Measurements from ENCODE around the gene PLPP4.

Gene PLPP4

GRCh38 chr10:120607710-120608703 lies 151.0 kb downstream of the PLPP4 start:
- no peak for DNase-seq (ENCODE audit: low read depth in 3 of 3)

DNA sequence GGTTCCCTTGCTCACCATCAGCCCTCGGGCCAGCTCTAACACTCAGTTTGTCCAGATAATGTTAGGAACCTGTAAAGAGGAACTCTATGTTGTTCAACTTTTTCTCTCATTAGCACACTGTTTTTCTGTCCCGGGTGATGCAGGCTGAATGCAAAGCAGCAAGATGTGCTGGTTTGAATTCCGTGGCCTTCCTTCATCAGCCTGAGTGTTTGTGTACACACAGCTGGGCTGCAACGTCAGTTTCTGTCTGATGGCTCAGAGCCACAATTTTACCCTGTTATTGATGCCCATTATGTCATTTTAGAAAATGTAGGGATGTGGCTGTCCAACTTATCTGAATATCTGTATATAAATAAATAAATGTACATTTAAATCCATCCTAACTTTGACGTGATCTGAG lies 152.0 kb downstream of the PLPP4 start:
- no peak for DNase-seq (ENCODE audit: low read depth in 3 of 3)

- DNase-seq (ENCODE audit: low read depth in 3 of 3), result no peak
Measured at GRCh38 chr10:120610791-120611190, 153.8 kb downstream of the PLPP4 start.

DNA sequence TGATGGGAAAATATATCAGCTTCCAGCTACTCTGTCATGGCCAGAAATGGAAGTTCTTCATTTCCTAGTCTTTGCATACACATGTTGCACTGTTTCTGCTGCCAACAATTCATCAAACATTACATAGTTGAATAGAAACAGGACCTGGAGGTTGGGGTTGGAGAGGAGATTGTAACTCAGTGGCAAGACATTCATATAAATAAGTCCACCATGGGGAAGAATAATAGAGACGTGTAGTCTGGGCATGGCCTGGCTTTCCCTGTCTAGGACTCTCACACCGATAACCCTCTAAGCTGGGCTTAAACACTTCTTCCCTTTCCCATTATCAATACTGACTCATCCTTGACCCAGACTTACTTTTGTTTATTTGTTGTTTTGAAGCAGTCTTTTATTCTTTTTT lies 155.7 kb downstream of the PLPP4 start:
- no peak for DNase-seq (ENCODE audit: low read depth in 3 of 3)

DNA sequence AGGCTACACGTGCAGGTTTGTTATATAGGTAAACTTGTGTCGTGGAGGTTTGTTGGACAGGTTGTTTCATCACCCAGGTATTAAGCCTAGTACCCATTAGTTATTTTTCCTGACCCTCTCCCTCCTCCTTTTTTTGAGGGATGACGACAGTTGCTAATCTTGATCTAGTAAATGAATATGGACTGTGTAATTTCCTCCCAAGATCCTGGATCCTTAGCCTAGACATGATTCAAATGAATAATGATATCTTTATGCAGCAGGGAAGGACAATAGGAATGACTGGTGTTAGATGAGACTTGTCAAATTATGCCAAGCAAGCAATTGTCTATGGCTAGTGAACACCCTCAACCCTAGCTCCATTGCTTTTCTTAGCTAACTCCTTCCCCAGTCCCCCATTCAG lies 156.2 kb downstream of the PLPP4 start:
- no peak for DNase-seq (ENCODE audit: low read depth in 3 of 3)

DNA sequence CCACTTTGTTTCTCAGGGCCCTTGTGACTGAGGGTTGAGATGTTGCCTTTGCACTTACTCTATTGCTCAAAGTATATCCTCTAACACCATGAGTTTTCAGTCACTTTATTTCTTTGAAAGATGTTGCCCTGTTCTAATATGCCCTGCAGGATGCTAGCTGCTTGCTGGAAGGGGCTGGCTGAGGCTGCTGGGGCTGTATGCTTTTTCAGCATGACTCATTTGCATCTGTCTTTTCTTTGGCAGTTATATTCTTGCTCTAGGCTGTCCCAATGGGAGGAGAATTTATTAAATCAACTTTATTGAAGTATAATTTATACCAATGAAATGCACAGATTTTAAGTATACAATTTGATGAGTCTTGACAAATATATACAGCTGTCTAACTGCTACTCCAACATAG lies 157.7 kb downstream of the PLPP4 start:
- DNase-seq (ENCODE audit: low read depth in 3 of 3), result no peak

DNA sequence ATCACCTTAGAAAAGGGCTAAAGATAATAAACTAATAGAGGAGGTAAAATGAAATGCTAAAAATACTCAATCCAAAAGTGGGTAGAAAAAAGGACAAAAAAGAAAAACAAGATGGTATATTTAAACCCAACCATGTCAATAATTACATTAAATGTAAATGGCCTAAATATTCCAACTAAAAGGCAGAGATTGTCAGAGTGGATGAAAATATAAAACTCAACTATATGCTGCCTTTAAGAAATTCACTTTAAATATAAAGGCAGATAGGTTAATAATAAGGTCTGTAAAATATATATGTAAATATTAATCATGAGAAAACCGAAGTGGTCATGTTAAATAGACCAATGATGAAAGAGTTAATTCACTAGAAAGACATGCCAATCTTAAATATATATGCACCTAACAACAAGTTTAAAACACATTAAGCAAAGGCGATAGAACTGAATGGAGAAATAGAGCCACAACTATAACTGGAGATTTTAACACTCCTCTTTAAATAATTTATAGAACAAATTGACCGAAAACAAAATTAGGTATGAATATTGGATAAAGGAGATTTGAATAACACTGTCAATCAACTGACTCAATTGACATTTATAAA lies 159.4 kb downstream of the PLPP4 start:
- no peak for DNase-seq (ENCODE audit: low read depth in 3 of 3)

DNA sequence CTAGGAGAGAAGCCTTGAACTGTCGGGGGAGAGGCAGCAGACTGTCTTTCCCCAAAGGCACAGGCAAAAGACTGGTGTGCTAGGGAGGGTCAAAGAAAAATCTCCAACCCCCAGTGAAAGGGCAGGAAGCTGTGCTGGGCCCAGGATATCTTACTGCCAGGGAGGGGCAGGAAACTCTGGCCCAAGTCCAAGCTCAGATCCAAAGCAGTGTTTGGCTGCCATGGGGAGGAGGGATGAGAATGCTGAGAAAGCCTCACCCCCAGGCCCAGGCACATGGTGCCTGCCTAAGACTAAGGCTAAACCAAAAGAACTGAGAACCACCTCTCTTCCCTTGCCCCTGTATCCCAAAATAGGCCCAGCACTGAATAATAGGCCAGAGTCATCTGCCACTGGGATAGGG lies 171.2 kb downstream of the PLPP4 start:
- DNase-seq (ENCODE audit: low read depth in 3 of 3), result no peak

DNA sequence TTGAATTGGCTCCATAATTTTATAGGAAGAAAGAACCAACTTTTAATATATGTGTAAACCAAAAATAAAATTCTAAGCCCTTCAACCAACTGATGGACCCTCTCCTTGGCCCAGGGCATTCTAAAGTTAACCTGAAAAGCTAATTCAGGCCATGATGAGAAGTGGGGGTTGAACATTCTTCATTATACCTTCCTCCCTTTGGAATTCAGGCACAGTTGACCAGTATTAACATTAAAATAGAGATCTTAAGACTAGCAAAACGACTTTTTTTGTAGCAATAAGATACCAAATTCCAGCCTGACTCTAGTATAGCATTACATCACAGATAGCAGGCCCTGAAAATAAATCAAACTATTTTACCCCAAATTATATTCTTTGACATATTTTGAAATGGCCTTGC lies 173.2 kb downstream of the PLPP4 start:
- no peak for DNase-seq (ENCODE audit: low read depth in 3 of 3)

DNA sequence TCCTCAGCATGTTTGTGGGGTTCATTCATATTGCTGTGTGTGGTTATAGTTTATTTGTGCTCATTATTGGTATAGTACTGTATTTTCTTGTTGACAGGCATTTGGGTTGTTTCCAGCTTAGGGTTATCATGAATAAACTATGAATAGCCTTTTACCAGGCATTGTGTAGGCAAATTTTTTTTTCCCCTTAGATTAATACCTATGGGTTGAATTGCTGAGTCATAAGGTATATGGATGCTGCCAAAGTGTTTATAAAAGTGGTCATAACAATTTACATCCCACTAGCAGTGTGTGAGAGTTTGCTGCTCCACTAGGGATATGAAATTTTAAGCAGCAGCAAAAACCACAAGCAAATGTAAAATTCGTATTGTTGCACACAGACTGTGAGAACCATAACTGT lies 175.0 kb downstream of the PLPP4 start:
- no peak for DNase-seq (ENCODE audit: low read depth in 3 of 3)

GRCh38 chr10:120632942-120633341 lies 175.9 kb downstream of the PLPP4 start:
- DNase-seq (ENCODE audit: low read depth in 3 of 3), result no peak

- DNase-seq (ENCODE audit: low read depth in 3 of 3), result no peak
Measured at GRCh38 chr10:120634659-120635058, 177.6 kb downstream of the PLPP4 start.
